SJCRH30 (cell line): ENCODE results near the gene ZNF839. TPM values are rescaled to one million over a fixed set of nuclear protein-coding genes. Genes with fewer than 3 reads are reported as not detected.
"Not testable (repeated sequence)": the region's sequence is repeated elsewhere in the genome, so short reads cannot be mapped to it uniquely, and the experiment has no call there.

ENCODE experiments used
- DNase-seq, 2 experiments: peaks; one replicate each; pipeline ENCODE4 v3.0.0-alpha.2; 2015 to 2020
- H3K27ac ChIP-seq: fragments of 250-450 bp; sonication (Bioruptor Pico); 2 replicates; pipeline ENCODE4 v1.5.1; 2020; ENCODE audit warnings: mild to moderate bottlenecking, moderate library complexity
- H3K27me3 ChIP-seq: fragments of 250-450 bp; sonication (Bioruptor Pico); 2 replicates; pipeline ENCODE4 v1.5.1; 2020; ENCODE audit warnings: mild to moderate bottlenecking, moderate library complexity
- H3K36me3 ChIP-seq: fragments of 250-450 bp; sonication (Bioruptor Pico); 2 replicates; pipeline ENCODE4 v1.5.1; 2020; ENCODE audit warnings: mild to moderate bottlenecking, moderate library complexity
- H3K4me1 ChIP-seq: fragments of 250-450 bp; sonication (Bioruptor Pico); 2 replicates; pipeline ENCODE4 v1.5.1; 2020; ENCODE audit warnings: mild to moderate bottlenecking, moderate library complexity
- H3K4me3 ChIP-seq: fragments of 250-450 bp; sonication (Bioruptor Pico); 2 replicates; pipeline ENCODE4 v1.5.1; 2020; ENCODE audit warnings: mild to moderate bottlenecking, moderate library complexity
- H3K9me3 ChIP-seq: fragments of 250-450 bp; sonication (Bioruptor Pico); replicated peaks from 2 replicates; pipeline ENCODE4 v1.5.1; 2020; ENCODE audit warnings: mild to moderate bottlenecking, moderate library complexity
- total RNA-seq: library from RNA; depleted of rRNA; stranded (reverse); fragments of >200 nt; shearing (Covaris generic); gene quantifications from 2 replicates; pipeline ENCODE4 v1.2.3, GENCODE V29; 2014

ZNF839 gene
- total RNA-seq, 1 experiment from 2014 or later = 4.2 TPM

DNA sequence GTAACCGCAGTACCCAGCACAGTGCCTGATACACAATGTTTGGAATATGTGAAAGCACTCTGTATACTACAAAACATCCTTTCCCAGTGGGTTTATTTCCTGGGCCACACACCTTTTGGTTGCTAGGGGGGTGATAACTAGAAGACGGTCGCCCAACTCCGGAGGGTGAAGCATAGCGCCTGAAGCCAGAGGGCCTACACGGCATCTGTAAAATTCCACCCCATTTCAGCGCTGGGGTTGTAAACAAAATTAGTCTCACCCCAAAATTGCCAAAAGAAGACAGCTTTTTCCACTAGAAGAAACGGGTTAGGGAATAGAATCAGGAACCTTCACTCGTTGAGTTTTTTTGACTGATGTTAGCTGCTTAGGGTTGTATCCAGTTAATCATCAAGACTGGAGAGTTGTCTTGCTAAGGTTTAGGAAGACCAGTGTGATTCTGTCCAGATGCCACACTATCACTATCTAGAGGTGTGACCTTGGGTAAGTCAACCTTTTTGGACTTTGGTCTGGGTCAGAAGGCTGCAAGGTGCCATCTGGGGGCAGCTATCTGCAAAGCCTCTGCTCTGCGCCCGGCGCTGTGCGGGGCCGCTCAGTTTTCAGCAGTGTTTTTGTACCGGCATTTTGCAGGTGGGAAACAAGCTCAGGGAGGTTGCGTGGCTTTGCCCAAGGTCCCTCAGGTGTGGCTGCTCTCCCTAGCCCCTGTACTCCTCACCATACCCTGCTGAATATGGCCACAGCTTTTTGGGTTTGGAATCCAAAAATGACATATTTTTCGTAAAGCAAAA is 1.3 kb downstream of the ZNF839 start:
- H3K36me3 ChIP-seq = no peaks in the 10 kb centered on the region
- no peaks in the 10 kb centered on the region for H3K27me3 ChIP-seq
- H3K4me1 ChIP-seq = no peaks in the 10 kb centered on the region; the same call in 1 of the 2 replicates
- no peaks in the 10 kb centered on the region for H3K9me3 ChIP-seq
- DNase-seq = no peak
- no peak overlapping the region for H3K27ac ChIP-seq
- no peak overlapping the region; the same call in 1 of the 2 replicates for H3K4me3 ChIP-seq

- Histone ChIP-seq H3K4me1 (peaks cover 4% of the 10 kb centered on the region; the same call in 1 of the 2 replicates), H3K36me3 (no peaks in the 10 kb centered on the region), H3K27me3 (no peaks in the 10 kb centered on the region), H3K9me3 (no peaks in the 10 kb centered on the region), H3K27ac (no peak overlapping the region), H3K4me3 (no peak overlapping the region)
- no peak for DNase-seq
Observed at GRCh38 chr14:102321456-102322422, 2.2 kb downstream of the ZNF839 start.

DNA sequence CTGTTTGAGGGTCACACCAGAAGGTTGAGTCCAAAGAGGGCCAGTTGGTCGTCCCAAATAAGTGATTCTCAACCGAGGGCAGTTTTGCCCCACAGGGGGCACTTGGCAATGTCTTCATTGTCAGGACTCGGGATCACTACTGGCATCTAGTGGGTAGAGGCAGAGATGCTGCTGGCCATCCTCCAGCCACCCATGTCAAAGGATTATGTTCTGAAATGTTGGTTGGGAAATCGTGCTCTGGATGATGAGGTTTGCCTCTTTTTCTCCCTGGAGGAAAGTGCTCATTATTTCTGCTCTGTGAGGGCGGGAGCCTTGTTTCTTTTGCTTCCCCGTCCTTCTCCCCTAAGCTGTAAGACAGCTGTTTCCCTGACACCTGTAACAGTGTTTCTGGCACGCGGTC is 3.6 kb downstream of the ZNF839 start:
- Histone ChIP-seq H3K36me3 (no peaks in the 10 kb centered on the region), H3K27ac (no peak overlapping the region), H3K4me3 (no peak overlapping the region), H3K27me3 (no peaks in the 10 kb centered on the region), H3K9me3 (no peaks in the 10 kb centered on the region), H3K4me1 (peaks cover 4% of the 10 kb centered on the region; the same call in 1 of the 2 replicates)
- peak; percentile 53 to 63 for DNase-seq

- peaks cover 4% of the 10 kb centered on the region; the same call in 1 of the 2 replicates for H3K4me1 ChIP-seq
- DNase-seq = peak; percentile 73 to 77
- no peaks in the 10 kb centered on the region for H3K27me3 ChIP-seq
- no peaks in the 10 kb centered on the region for H3K9me3 ChIP-seq
- no peaks in the 10 kb centered on the region for H3K36me3 ChIP-seq
- H3K4me3 ChIP-seq = no peak overlapping the region
- H3K27ac ChIP-seq = 0 out of 2 replicates have a peak overlapping the region, but pooled peaks have one; percentile 20
Observed at GRCh38 chr14:102325791-102326345, 6.3 kb downstream of the ZNF839 start.

- Histone ChIP-seq H3K4me1 (peaks cover 4% of the 10 kb centered on the region; the same call in 1 of the 2 replicates), H3K27me3 (no peaks in the 10 kb centered on the region), H3K4me3 (no peak overlapping the region), H3K9me3 (no peaks in the 10 kb centered on the region), H3K36me3 (no peaks in the 10 kb centered on the region), H3K27ac (no peak overlapping the region)
- DNase-seq = no peak
Observed at GRCh38 chr14:102326583-102326982, 7.0 kb downstream of the ZNF839 start.

DNA sequence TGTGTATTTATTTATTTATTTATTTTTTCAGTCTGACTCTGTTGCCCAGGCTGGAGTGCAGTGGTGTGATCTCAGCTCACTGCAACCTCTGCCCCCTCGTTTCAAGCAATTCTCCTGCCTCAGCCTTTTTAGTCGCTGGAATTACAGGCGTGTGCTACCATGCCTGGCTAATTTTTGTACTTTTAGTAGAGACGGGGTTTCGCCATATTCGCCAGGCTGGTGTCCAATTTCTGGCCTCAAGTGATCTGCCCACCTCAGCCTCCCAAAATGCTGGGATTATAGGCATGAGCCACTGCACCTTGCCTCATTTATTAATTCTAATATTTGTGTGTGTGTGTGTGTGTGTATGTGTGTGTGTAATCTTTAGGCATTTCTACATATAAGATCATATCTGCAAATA is 9.8 kb downstream of the ZNF839 start:
- H3K4me3 ChIP-seq, H3K4me1 ChIP-seq, H3K36me3 ChIP-seq, DNase-seq, H3K27ac ChIP-seq, H3K9me3 ChIP-seq, H3K27me3 ChIP-seq: not testable (repeated sequence)

GRCh38 chr14:102330806-102331205 is 11.3 kb downstream of the ZNF839 start:
- H3K27me3 ChIP-seq = no peaks in the 10 kb centered on the region

DNA sequence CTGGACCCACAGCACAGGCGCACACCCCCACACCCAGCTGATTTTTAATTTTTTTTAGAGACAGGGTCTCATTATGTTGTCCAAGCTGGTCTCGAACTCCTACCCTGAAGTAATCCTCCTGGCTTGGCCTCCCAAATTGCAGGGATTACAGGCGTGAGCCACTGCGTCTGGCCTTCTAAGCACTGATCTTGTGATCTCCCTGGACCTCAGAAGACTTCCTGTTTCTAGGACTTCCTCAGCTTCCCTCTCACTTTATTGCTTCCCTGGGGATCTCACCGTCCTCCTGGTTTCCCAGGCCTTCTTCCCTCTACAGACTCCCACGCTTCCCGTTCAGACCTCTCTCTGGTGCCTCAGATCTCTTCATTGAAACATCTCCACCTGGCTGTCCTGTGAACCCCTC is 13.8 kb downstream of the ZNF839 start:
- no peak for DNase-seq
- no peaks in the 10 kb centered on the region for H3K9me3 ChIP-seq
- no peak overlapping the region for H3K4me3 ChIP-seq
- H3K27me3 ChIP-seq = no peaks in the 10 kb centered on the region
- H3K4me1 ChIP-seq = no peaks in the 10 kb centered on the region
- no peak overlapping the region for H3K27ac ChIP-seq
- H3K36me3 ChIP-seq = no peaks in the 10 kb centered on the region

More at GRCh38 chr14:102330806-102331205, 11.3 kb downstream of the ZNF839 start:
- Histone ChIP-seq H3K9me3 (no peaks in the 10 kb centered on the region), H3K36me3 (no peaks in the 10 kb centered on the region), H3K27ac (no peak overlapping the region), H3K4me1 (peaks cover 4% of the 10 kb centered on the region; the same call in 1 of the 2 replicates), H3K4me3 (no peak overlapping the region)
- no peak for DNase-seq

GRCh38 chr14:102333795-102334705 is 14.5 kb downstream of the ZNF839 start:
- Histone ChIP-seq H3K4me1 (no peaks in the 10 kb centered on the region), H3K9me3 (no peaks in the 10 kb centered on the region), H3K4me3 (no peak overlapping the region), H3K27me3 (no peaks in the 10 kb centered on the region), H3K27ac (no peak overlapping the region), H3K36me3 (no peaks in the 10 kb centered on the region)
- no peak for DNase-seq

- Histone ChIP-seq H3K27me3 (no peaks in the 10 kb centered on the region), H3K9me3 (no peaks in the 10 kb centered on the region)
Observed at GRCh38 chr14:102335163-102335562, 15.6 kb downstream of the ZNF839 start.

GRCh38 chr14:102338724-102339123 is 19.2 kb downstream of the ZNF839 start:
- Histone ChIP-seq H3K27ac (no peak overlapping the region), H3K4me1 (no peaks in the 10 kb centered on the region), H3K27me3 (no peaks in the 10 kb centered on the region), H3K4me3 (no peak overlapping the region), H3K9me3 (no peaks in the 10 kb centered on the region), H3K36me3 (peaks cover 3% of the 10 kb centered on the region; the same call in 1 of the 2 replicates)
- no peak for DNase-seq

More at GRCh38 chr14:102335163-102335562, 15.6 kb downstream of the ZNF839 start:
- H3K4me1 ChIP-seq = no peaks in the 10 kb centered on the region
- H3K27ac ChIP-seq = no peak overlapping the region
- H3K4me3 ChIP-seq = no peak overlapping the region
- no peaks in the 10 kb centered on the region for H3K36me3 ChIP-seq
- DNase-seq = no peak

DNA sequence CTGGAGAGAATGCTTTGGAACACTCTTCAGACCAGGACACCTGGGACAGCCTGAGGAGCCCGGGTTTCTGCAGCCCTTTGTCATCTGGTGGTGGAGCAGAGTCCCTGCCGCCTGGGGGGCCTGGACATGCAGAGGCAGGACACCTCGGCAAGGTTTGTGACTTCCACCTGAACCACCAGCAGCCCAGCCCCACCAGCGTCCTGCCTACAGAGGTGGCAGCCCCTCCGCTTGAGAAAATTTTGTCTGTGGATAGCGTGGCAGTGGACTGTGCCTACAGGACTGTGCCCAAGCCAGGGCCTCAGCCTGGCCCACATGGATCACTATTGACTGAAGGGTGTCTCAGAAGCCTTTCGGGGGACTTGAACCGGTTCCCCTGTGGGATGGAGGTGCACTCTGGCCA is 22.0 kb downstream of the ZNF839 start:
- Histone ChIP-seq H3K4me1 (no peaks in the 10 kb centered on the region), H3K27me3 (no peaks in the 10 kb centered on the region), H3K27ac (no peak overlapping the region), H3K4me3 (no peak overlapping the region), H3K9me3 (no peaks in the 10 kb centered on the region), H3K36me3 (peaks cover 14% of the 10 kb centered on the region)
- DNase-seq = no peak

DNA sequence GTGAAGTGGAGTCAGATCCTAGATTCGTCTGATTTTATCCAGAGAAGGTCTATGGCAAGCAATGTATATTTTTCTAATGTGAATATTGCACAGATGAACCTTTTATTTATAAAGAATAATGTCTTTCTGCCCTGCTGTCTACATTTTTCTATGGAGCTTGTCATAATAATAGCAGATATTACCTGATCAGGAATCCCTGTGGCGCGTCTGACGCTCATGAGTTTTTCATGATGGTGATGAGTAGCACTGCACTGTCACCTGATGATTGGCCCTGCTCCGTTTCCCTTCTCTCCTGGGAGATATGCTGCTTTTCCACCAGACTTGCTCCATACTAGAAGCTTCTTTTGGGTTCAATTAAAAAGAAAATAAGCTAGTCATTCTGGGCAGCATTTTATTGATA is 22.7 kb downstream of the ZNF839 start:
- H3K36me3 ChIP-seq = peaks cover 21% of the 10 kb centered on the region
- H3K9me3 ChIP-seq = no peaks in the 10 kb centered on the region
- H3K4me3 ChIP-seq = no peak overlapping the region
- H3K27me3 ChIP-seq = no peaks in the 10 kb centered on the region
- no peak overlapping the region for H3K27ac ChIP-seq
- DNase-seq = no peak
- H3K4me1 ChIP-seq = no peaks in the 10 kb centered on the region

DNA sequence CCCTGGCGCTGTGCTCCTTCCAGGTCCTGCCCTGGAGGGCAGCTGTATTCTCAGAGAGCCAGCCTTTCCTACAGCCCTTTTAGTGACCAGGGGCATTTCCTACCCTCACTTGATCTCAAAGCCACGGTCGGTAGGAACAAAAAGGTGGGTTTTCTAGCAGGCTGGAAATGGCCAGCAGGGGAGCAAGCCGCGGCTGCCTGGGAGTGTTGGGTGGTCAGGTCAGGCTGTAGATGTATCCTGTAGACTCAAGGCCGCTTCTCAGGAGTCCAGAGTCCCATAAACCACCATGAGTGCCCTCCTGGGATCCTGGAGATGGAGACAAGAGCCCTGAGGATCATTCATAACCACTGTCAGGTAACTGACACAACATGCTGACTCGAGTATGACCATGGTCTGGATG is 24.5 kb downstream of the ZNF839 start:
- Histone ChIP-seq H3K4me3 (no peak overlapping the region), H3K27me3 (no peaks in the 10 kb centered on the region), H3K9me3 (no peaks in the 10 kb centered on the region), H3K4me1 (no peaks in the 10 kb centered on the region), H3K27ac (no peak overlapping the region), H3K36me3 (peaks cover 32% of the 10 kb centered on the region)
- DNase-seq = no peak
